ENCODE results near the gene TSFM. TPM values are rescaled to one million over a fixed set of nuclear protein-coding genes. Genes with fewer than 3 reads are reported as not detected.

The TSFM gene
- total RNA-seq, 2 experiments from 2014 or later = 35.2 to 49.8 TPM

GRCh38 chr12:57779736-57780135 is 2.9 kb upstream of the TSFM start:
- BruUV-seq (replicated peaks) = no TSS peak
- Histone ChIP-seq H4K20me1 (ENCODE audit: insufficient read depth, low read length) (no peaks in the 10 kb centered on the region), H3K4me3 (ENCODE audit: low read depth, low read length, poor library complexity, severe bottlenecking) (no peak overlapping the region), H3K4me1 (ENCODE audit: insufficient read depth, low read length, poor library complexity, severe bottlenecking) (peaks cover 26% of the 10 kb centered on the region), H3K79me2 (ENCODE audit: insufficient read depth, low read depth, low read length) (peaks cover 21% of the 10 kb centered on the region), H3K9me3 (ENCODE audit: low read length) (no peaks in the 10 kb centered on the region), H3K27ac (ENCODE audit: low read depth, low read length, poor library complexity, severe bottlenecking) (no peak overlapping the region), H2AFZ (ENCODE audit: low read length) (no peak overlapping the region), H3K4me2 (ENCODE audit: low read length) (no peak overlapping the region), H3K36me3 (ENCODE audit: insufficient read depth, low read length) (peaks cover 8% of the 10 kb centered on the region; the same call in 1 of the 2 replicates), H3K9me2 (ENCODE audit: insufficient read depth, low read length) (no peaks in the 10 kb centered on the region)
- intact Hi-C loops (cut with micrococcal nuclease; ENCODE audit: unreplicated experiment) = loop anchor here (5.0 kb wide), 1 partner anchor 128 kb away; no protein-coding TSS in a partner anchor
- ChIA-PET CTCF (ENCODE audit: unreplicated experiment) (interaction anchor here (1.0 kb wide), 1 partner anchor 23 kb away, joined by 5 read pairs; no protein-coding TSS in a partner anchor), POLR2A (interaction anchor here (0.6 to 1.2 kb wide), 4 partner anchors 14 to 152 kb away, joined by 3 to 4 read pairs (median 4); no protein-coding TSS in a partner anchor)
- no peak for DNase-seq (ENCODE audit: low spot score)
- TF ChIP-seq, protein P1, sequence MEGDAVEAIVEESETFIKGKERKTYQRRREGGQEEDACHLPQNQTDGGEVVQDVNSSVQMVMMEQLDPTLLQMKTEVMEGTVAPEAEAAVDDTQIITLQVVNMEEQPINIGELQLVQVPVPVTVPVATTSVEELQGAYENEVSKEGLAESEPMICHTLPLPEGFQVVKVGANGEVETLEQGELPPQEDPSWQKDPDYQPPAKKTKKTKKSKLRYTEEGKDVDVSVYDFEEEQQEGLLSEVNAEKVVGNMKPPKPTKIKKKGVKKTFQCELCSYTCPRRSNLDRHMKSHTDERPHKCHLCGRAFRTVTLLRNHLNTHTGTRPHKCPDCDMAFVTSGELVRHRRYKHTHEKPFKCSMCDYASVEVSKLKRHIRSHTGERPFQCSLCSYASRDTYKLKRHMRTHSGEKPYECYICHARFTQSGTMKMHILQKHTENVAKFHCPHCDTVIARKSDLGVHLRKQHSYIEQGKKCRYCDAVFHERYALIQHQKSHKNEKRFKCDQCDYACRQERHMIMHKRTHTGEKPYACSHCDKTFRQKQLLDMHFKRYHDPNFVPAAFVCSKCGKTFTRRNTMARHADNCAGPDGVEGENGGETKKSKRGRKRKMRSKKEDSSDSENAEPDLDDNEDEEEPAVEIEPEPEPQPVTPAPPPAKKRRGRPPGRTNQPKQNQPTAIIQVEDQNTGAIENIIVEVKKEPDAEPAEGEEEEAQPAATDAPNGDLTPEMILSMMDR (conservative IDR thresholded peaks at IDR 0.05; ENCODE audit: low read length) = no peak
- TF ChIP-seq EZH2phosphoT487 (IDR thresholded peaks at IDR 0.05; ENCODE audit: borderline replicate concordance, low read depth, low read length) = no peak

DNA sequence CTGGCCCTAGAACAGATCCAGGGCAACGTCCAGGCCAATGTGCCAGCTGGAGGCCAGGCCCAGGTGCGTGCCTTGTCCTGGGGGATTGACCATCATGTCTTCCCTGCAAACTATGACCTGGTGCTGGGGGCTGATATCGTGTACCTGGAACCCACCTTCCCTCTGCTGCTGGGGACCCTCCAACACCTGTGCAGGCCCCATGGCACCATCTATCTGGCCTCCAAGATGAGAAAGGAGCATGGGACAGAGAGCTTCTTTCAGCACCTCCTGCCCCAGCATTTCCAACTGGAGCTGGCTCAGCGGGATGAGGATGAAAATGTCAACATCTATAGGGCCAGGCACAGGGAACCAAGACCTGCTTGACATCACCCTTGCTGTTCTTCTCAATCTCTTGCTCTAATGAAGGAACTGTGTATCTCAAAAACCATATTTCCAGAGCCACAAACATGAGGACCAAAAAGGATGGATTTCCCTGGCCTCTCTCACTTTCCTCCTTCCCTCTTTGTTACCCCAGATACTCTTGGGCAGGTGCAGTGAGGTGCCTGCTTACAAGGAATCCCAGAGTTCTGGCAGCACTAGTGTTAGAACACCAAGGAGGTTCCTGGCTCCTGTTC is 2.2 kb upstream of the TSFM start:
- no peak overlapping the region for H3K4me3 ChIP-seq (ENCODE audit: low read depth, low read length, poor library complexity, severe bottlenecking)
- no peak overlapping the region for H3K27ac ChIP-seq (ENCODE audit: low read depth, low read length, poor library complexity, severe bottlenecking)
- no peak for TF ChIP-seq EZH2phosphoT487 (IDR thresholded peaks at IDR 0.05; ENCODE audit: borderline replicate concordance, low read depth, low read length)
- TF ChIP-seq, protein P1 (conservative IDR thresholded peaks at IDR 0.05; ENCODE audit: low read length) = no peak
- CTCF ChIA-PET (ENCODE audit: unreplicated experiment) = interaction anchor here (1.0 kb wide), 1 partner anchor 24 kb away, joined by 5 read pairs; no protein-coding TSS in a partner anchor
- DNase-seq (ENCODE audit: low spot score) = no peak
- H4K20me1 ChIP-seq (ENCODE audit: insufficient read depth, low read length) = no peaks in the 10 kb centered on the region
- POLR2A ChIA-PET = interaction anchor here (0.6 kb wide), 1 partner anchor 151 kb away, joined by 4 read pairs; no protein-coding TSS in a partner anchor
- H3K4me1 ChIP-seq (ENCODE audit: insufficient read depth, low read length, poor library complexity, severe bottlenecking) = peaks cover 26% of the 10 kb centered on the region
- no peaks in the 10 kb centered on the region for H3K9me2 ChIP-seq (ENCODE audit: insufficient read depth, low read length)
- intact Hi-C loops (cut with micrococcal nuclease; ENCODE audit: unreplicated experiment) = loop anchor here (5.0 kb wide), 1 partner anchor 127 kb away; no protein-coding TSS in a partner anchor
- no peak overlapping the region for H3K4me2 ChIP-seq (ENCODE audit: low read length)
- peaks cover 11% of the 10 kb centered on the region for H3K36me3 ChIP-seq (ENCODE audit: insufficient read depth, low read length)
- no peak overlapping the region for H2AFZ ChIP-seq (ENCODE audit: low read length)
- H3K9me3 ChIP-seq (ENCODE audit: low read length) = no peaks in the 10 kb centered on the region
- H3K79me2 ChIP-seq (ENCODE audit: insufficient read depth, low read depth, low read length) = peaks cover 24% of the 10 kb centered on the region
- no TSS peak for BruUV-seq (replicated peaks)

DNA sequence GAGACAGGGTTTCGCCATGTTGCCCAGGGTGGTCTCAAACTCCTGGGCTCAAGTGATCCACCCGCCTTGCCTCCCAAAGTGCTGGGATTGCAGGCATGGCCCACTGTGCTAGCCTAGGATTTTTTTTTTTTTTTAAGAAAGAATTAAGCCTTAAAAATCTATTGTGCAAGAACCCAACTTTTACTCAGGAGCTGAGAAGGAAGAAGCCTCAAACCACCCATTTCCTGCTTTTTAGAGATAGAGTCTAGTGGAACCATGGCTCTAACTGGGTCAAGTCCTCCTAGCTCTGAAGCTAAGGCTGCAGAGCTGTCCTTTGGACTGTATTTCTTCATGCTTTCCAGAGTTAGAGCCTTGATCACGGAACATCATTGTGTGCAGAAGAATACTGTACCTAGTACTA is 1.3 kb upstream of the TSFM start:
- Histone ChIP-seq H2AFZ (ENCODE audit: low read length) (no peak overlapping the region), H3K9me2 (ENCODE audit: insufficient read depth, low read length) (no peaks in the 10 kb centered on the region), H3K79me2 (ENCODE audit: insufficient read depth, low read depth, low read length) (peaks cover 25% of the 10 kb centered on the region), H3K4me1 (ENCODE audit: insufficient read depth, low read length, poor library complexity, severe bottlenecking) (peaks cover 20% of the 10 kb centered on the region), H3K36me3 (ENCODE audit: insufficient read depth, low read length) (peaks cover 20% of the 10 kb centered on the region), H3K9me3 (ENCODE audit: low read length) (no peaks in the 10 kb centered on the region), H3K4me2 (ENCODE audit: low read length) (no peak overlapping the region), H3K4me3 (ENCODE audit: low read depth, low read length, poor library complexity, severe bottlenecking) (no peak overlapping the region), H3K27ac (ENCODE audit: low read depth, low read length, poor library complexity, severe bottlenecking) (no peak overlapping the region), H4K20me1 (ENCODE audit: insufficient read depth, low read length) (no peaks in the 10 kb centered on the region)
- no peak for DNase-seq (ENCODE audit: low spot score)
- BruUV-seq (replicated peaks) = no TSS peak
- TF ChIP-seq, protein P1 (conservative IDR thresholded peaks at IDR 0.05; ENCODE audit: low read length) = no peak
- TF ChIP-seq EZH2phosphoT487 (IDR thresholded peaks at IDR 0.05; ENCODE audit: borderline replicate concordance, low read depth, low read length) = no peak
- intact Hi-C loops (cut with micrococcal nuclease; ENCODE audit: unreplicated experiment) = loop anchor here (5.0 kb wide), 1 partner anchor 126 kb away; no protein-coding TSS in a partner anchor
- ChIA-PET POLR2A (interaction anchor here (0.8 to 1.0 kb wide), 2 partner anchors 9 to 15 kb away, joined by 3 read pairs; partner anchors contain the start of genes EEF1AKMT3 and METTL1), CTCF (ENCODE audit: unreplicated experiment) (no interaction called here)

All from OCI-LY7 (cell line).